NCI-H1436 (cell line): ENCODE data around the gene ATP6V1E1.

Source experiments
- DNase-seq: peaks from one replicate; lab custom pipeline; 2025; lab: John Stamatoyannopoulos, UW

ATP6V1E1 gene

DNA sequence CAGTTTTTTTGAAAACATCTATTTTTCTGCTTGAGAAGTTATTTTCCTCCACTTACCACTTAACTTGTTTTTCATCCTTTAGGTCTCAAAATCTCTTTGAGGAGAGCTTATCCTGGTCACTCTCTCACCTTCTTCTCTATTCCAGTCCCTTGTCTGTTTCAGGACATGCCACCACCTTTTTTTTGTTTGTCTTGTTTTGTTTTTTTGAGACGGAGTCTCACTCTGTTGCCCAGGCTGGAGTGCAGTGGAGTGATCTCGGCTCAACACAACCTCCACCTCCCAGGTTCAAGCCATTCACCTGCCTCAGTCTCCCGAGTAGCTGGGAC, 5.4 kb upstream of the ATP6V1E1 start:
- no peak for DNase-seq

GRCh38 chr22:17633217-17633997, 4.9 kb upstream of the ATP6V1E1 start:
- no peak for DNase-seq

GRCh38 chr22:17631076-17631565, 2.6 kb upstream of the ATP6V1E1 start:
- no peak for DNase-seq

- no peak for DNase-seq
These were observed 1.1 kb upstream of the ATP6V1E1 start for GRCh38 chr22:17629641-17630040.

GRCh38 chr22:17629173-17629489, 582 bp upstream of the ATP6V1E1 start:
- no peak for DNase-seq

DNA sequence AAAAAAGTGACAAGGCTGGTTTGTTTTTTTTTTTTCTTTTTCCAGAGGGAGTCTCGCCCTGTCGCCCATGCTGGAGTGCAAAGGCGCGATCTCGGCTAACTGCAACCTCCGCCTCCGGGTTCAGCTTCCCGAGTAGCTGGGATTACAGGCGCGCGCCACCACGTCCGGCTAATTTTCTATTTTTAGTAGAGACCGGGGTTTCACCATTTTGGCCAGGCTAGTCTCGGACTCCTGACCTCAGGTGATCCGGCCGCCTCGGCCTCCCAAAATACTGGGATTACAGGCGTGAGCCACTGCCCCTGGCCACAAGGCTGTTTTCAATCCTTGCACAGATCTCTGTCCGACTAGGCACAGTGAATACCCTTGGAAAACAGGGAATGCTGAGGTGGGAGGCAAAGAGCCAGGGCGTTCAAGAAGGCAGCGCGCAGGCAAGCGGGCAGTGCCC, 566 bp downstream of the ATP6V1E1 start:
- no peak for DNase-seq

GRCh38 chr22:17613280-17613679, 15.3 kb downstream of the ATP6V1E1 start:
- no peak for DNase-seq

GRCh38 chr22:17612057-17612456, 16.5 kb downstream of the ATP6V1E1 start:
- DNase-seq: no peak

DNA sequence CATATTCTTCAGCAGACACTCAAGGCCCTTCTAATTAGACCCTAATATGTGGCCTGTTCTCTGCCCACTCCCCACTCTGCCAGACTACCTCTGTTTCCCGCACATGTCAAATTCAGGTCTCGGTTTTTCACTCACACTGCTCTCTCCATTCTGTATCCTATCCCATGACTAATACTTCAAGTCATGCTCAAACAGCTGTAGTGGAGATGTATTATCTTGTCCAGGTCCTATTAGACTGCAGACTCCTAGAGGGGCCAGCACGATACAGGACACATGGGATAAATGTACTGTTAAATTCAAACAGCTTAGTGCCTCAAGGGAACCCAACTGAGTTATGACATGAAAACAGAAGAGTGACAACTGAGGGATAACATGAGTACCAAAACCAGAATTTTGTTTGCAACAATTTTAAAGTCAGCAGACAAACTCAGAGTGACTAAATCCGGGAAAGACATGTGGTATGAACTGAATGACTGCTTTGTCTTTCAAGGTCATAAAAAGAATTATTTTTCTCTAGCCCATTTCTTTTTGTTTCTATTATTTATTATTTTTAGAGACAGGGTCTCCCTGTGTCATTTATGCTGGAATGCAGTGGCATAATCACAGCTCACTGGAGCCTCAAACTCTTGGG, 20.5 kb downstream of the ATP6V1E1 start:
- no peak for DNase-seq

DNA sequence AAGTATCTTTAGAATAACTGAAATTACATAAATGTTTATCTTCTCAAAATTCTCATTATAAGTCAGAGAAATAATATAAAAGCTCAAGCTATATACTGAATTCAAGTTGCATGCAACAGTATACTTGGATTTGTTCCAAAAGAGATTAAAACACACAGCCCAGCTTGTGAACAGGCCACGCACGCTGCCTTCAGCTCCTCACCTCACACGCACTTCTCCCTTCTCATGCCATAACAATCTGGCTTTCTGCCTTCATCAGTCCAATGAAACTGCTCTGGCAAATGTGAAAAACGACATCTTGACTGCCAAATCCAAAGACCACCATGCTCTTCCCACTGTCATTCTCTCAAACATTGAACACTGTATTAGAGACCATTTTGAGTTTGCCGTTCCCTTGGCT, 22.1 kb downstream of the ATP6V1E1 start:
- DNase-seq: no peak

DNA sequence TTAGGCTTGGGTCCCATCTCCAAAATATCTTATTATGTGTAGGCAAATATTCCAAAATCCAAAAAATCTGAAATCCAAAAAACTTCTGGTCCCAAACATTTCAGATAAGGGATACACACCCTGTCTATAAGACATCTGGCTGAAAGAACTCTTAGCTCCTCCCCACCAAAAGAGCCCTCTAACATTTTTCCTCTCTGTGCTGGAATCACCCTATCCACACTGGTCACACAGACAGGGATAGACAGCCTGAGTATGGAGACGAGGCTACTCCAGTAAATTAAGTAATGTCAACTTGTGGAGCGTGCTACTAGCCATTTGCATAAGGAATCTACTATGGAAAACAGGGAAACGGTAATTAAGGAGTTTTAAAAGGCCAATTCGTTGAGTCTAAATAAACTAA, 24.9 kb downstream of the ATP6V1E1 start:
- no peak for DNase-seq

DNA sequence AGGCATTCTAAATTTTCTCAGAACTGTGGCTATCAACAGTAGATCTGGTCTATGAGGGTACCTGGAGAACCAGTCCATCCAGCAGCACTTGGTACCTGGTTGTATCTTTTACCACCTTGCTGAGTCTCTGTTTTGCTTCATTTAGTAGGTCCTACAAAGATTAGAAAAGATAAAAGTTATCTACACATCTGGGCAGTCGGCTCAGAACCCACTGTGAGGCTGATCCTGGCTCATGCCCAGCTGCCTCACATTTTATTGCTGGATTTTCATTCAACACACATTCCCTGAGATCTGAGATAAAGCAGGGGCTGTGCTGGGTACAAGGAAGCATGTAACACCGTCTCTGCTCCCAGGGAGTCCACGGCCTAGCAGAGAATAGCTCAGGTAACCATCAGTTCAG, 27.5 kb downstream of the ATP6V1E1 start:
- no peak for DNase-seq

- no peak for DNase-seq
These were observed 30.2 kb downstream of the ATP6V1E1 start for GRCh38 chr22:17598318-17598717.

DNA sequence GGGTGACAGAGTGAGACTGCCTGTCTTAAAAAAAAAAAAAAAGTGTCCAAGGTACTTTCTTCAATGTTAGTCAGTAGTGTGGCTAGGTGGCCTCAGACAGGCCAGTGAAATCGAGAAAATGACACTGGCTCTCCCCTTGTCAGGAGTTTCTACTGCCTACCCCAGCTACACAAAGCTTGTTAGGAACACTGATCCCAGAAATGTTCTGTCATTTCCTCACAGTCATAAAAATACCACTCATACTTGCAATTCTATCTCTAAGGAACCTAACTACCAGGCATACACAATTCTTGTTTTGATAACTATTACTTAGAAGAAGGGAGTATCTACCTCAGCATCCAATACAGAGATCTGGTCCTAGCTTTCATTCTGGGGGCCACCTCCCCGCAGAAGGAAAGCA, 31.3 kb downstream of the ATP6V1E1 start:
- DNase-seq: no peak

DNA sequence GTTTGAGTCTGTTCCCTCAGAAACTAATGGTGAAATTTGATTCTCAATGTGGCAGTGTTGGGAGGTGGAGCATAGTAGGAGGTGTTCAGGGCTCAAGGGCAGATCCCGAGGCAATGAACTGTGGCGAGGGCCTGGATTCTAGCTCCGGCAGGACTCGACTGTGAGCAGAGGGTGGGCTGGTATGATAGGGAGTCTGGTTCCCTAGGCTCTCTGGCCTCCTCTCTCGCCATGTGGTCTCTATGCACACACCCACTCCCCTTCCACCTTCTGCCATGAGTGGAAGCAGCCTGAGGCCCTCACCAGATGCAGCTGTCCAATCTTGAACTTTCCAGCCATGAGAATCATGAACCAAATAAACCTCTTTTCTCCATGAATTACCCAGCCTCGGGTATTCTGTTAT, 32.3 kb downstream of the ATP6V1E1 start:
- no peak for DNase-seq

GRCh38 chr22:17592201-17592600, 36.3 kb downstream of the ATP6V1E1 start:
- no peak for DNase-seq

DNA sequence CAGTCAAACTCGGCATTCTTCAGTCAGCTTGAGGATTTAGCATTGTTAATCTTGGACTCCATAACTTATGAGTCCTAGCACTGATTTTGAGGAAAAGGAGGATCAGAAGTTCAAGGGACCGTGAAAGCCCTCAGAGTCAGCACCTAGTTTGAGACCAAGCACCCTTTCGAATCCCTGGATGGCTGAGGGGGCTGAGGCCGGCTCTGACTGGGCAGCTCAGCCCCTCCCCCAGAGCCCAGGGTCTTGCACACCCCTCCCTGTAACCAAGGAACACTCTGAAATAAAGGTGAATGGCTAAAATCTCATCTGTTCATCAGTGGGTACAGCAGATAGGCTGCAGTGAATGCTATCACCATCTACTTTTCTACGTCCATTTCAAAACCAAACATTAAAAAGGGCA, 38.0 kb downstream of the ATP6V1E1 start:
- DNase-seq: no peak

- no peak for DNase-seq
These were observed 38.7 kb downstream of the ATP6V1E1 start for GRCh38 chr22:17589810-17590375.

DNA sequence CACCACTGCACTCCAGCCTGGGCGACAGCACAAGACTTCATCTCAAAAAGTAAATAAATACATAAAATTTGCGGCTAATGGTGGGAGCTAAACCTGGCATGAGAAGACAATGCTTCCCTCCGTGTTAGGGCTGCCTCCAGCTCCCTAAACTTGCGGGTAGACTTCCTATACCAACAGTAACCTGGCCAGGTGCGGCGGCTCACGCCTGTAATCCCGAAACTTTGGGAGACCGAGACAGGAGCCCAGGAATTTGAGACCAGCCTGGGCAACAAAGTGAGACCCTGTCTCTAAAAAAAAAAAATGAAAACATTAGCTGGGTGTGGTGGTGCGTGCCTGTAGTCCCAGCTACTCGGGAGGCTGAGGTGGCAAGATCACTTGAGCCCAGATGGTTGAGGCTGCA, 39.9 kb downstream of the ATP6V1E1 start:
- no peak for DNase-seq

GRCh38 chr22:17587629-17588028, 40.9 kb downstream of the ATP6V1E1 start:
- DNase-seq: no peak

GRCh38 chr22:17586831-17587440, 41.6 kb downstream of the ATP6V1E1 start:
- DNase-seq: no peak

- DNase-seq: no peak
These were observed 45.4 kb downstream of the ATP6V1E1 start for GRCh38 chr22:17583151-17583550.

DNA sequence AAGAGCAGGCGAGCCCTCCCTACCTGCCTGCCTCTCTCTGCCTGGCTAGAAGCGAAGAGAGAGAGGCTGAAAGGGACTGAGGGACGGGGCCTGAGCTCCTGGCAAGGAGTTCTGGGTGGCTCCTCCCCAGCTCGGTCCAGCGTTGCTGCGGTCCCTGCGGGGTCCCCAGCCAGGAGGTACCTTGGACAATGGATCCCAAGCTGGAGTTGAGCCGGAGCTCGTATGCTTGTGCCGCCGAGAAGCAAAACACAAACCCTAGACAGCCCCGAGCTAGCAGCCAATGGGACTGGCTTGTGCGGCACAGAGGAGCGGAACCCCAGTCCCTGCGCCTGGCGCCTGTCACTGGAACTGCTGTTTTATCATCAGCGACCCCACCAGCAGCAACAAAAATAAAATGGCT, 46.9 kb downstream of the ATP6V1E1 start:
- no peak for DNase-seq
